NB4 (cell line): ENCODE results near the gene PATJ.

Source experiments
- POLR2A ChIP-seq: IDR thresholded peaks from 2 replicates; pipeline ENCODE4 v1.6.1; 2011; ENCODE audit warnings: mild to moderate bottlenecking; ENCODE audit not compliant: insufficient read length; ENCODE audit errors: extremely low read depth
- TF ChIP-seq, protein P1 (sequence below): IDR thresholded peaks from one replicate; pipeline ENCODE4 v1.5.1; 2012; ENCODE audit warnings: low read depth, low read length

DNA sequence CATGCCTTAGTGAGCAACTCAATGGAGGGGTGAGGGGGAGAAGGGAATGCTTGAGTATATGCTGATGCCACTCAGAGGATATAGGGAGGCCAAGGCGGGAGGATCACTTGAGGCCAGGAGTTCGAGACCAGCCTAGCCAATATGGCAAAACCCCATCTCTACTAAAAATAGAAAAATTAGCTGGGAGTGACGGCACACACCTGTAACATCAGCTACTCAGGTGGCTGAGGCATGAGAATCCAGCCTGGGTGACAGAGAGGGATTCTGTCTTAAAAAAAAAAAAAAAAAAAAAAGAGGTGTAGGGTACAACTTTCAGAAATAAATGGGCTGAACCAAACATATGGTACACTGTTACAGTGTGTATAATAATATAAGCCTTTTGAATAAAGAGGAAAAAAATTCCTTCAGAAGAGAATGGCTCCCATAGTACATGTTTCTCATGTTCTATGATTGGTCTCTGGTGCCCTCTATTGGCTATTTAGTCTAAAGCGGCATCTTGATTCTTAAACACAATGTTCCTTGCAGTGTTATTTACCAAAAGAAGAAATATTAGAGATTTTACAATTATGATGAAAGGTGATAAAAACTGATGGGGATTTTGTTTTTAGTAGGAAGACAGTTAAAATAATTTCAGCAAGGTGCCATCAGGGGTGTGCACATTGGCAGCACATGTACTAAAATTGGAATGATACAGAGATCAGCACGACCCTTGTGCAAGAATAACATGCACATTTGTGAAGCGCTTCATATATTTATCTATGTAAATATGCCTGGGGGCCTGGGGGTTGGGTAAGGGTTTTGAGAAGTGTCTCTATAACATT lies 109.8 kb downstream of the PATJ start:
- TF ChIP-seq, protein P1, sequence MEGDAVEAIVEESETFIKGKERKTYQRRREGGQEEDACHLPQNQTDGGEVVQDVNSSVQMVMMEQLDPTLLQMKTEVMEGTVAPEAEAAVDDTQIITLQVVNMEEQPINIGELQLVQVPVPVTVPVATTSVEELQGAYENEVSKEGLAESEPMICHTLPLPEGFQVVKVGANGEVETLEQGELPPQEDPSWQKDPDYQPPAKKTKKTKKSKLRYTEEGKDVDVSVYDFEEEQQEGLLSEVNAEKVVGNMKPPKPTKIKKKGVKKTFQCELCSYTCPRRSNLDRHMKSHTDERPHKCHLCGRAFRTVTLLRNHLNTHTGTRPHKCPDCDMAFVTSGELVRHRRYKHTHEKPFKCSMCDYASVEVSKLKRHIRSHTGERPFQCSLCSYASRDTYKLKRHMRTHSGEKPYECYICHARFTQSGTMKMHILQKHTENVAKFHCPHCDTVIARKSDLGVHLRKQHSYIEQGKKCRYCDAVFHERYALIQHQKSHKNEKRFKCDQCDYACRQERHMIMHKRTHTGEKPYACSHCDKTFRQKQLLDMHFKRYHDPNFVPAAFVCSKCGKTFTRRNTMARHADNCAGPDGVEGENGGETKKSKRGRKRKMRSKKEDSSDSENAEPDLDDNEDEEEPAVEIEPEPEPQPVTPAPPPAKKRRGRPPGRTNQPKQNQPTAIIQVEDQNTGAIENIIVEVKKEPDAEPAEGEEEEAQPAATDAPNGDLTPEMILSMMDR: peak; percentile 50
- TF ChIP-seq POLR2A: no peak
